SKM-1 (cell line): ENCODE measurements around the gene CCSER2.
"Not testable (repeated sequence)": the region's sequence is repeated elsewhere in the genome, so short reads cannot be mapped to it uniquely, and the experiment has no call there.

Experiments
- DNase-seq: peaks from one replicate; lab custom pipeline; 2025; ENCODE audit not compliant: unreplicated experiment; lab: John Stamatoyannopoulos, UW

The CCSER2 gene

DNA sequence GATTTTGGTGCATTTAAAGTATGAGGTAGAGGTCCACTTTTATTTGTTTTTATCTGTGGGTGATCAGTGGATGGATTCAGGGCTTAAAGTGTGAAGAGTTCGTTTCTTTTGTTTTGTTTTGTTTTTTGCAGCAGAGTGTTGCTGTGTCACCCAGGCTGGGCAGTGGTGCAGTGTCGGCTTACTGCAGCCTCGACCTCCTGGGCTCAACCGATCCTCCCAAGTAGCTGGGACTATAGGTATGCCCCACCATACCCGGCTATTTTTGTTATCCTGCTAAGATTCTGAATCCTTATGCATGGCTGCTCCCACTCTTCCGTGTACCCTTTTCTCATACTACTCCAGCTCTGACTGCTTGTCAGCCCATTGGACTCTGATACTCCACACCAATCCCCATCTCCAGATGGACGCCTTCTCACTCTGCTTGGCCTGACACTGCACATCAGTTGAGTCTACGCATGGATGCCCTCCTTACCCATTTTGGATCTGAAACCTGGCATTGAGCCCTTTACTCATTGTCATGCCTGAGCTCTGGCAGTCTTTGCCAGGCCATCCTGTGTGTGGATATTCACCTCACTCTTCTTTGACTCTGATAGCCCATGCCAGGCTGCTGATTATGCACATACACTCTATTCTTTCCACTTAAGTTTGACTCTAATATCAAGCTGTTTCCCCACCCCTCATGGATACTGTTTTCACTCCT is 119.5 kb downstream of the CCSER2 start:
- DNase-seq, result no peak

DNA sequence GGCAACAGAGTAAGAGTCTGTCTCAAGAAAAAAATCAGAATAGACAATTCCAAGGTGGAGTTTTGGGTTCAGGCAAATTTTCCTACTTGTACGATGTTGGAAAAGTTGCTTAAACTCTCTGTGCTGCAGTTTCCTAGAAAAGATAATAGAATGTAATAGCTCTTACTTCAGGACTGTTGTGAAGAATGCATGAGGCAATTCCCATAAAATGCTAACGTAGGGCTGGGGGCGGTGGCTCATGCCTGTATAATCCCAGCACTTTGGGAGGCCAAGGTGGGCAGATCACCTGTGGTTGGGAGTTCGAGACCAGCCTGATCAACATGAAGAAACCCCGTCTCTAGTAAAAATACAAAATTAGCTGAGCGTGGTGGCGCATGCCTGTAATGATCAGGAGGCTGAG is 121.0 kb downstream of the CCSER2 start:
- not testable (repeated sequence) for DNase-seq

DNA sequence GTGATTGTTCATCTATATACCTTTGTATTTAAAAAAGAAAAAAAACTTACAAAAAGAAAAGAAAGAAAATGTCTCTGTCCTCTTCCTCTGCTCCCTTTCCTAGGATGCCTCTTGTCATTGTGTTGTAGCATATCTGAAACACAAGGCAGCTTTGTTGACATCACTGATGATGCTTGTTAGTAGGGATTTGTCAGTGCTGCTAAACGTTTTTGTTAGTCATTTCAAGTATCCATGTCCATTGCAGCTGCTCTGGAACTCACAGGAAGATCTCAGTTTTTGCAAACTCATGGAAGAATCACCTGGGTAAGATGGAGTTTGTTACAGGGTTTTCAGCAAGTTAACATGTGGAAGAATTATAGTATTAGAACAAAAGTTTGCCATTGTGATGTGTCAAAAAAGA is 123.6 kb downstream of the CCSER2 start:
- no peak for DNase-seq

DNA sequence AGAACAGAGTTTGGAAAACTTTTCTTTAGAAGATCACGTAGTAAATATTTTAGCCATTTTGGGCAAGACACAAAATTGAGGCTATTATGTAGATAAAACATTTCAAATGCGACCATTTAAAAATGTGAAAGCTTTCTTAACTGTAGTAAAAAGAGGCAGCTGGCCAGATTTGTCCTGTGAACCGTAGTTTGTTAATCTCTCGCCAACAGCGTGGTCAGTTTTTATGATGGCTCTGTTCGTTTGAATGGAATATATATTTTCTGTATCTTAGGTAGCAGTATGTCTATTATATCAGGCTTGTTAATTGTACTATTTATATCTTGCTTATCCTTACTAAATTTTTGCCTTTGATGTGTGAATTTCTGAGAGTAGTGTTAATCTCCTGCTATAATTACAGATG is 124.9 kb downstream of the CCSER2 start:
- DNase-seq, result no peak

DNA sequence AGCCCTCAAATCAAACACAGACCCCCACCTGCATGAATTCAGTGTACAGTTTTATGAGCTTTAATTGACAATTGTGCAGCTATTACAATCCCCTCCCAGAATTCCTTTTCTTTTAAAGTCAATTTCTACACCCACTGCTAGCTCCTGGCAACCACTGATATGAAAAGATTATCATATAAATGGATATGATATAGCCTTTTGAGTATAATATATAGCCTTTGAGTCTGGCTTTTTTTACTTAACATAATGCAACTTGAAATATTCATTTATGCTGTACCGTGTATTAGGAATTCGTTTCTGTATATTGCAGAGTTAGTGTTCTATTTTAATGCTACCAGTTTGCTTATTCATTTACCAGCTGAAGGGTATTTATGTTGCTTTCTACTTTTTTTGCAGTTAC is 127.7 kb downstream of the CCSER2 start:
- no peak for DNase-seq

DNA sequence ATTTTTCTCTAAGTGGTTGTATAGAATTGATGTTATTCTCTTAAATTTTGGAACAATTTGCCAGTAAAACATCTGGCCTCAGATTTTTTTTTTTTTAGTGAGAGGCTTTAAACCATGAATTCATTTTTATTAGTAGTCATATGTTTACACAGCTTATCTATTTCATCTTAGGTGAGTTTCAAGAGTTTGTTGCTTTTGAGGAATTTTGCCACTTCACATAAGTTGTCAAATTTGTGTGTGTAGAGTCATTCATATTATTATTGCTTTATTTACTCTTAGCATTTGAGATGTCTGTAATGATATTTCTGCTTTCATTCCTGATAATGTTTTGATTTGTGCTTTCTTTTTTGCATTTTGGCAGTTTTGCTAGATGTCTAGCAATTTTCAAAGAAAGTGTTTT is 132.1 kb downstream of the CCSER2 start:
- no peak for DNase-seq

DNA sequence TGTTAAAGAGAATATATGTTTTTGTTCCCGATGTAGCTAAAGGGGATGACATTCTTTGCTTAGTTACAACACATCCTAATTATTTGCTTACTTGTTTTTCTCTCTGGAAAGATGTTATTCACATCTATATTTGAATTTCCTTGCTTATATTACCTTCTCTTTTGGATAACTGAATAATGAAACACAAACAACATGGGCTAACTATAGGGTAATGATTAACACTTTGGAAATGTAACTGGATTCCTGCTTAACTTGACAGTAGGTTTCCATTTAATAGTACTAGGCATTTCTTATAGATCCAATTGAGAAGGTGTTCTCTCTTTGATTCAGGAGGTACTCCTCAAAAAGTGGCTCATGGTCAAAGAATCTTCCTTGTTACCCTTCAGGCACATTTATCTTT is 141.1 kb downstream of the CCSER2 start:
- no peak for DNase-seq

DNA sequence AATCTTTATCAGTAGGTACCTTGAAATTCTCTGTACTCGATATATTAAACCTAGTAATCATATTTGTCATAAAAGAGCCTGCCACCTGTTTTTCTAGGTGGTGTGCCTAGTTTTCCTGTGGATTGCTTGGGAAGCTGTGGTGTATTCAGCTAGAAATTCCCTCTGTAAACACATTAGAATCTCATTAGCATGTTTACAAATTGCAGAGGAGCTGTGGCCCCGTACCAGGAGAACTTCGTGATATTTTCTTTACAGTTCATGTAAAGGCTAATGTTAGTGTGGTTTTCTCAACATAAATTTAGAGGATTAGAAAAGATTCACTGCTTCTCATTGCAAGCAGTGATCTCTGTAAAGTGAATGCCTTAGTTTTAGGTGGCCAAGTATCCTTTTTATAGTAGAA is 144.7 kb downstream of the CCSER2 start:
- no peak for DNase-seq

DNA sequence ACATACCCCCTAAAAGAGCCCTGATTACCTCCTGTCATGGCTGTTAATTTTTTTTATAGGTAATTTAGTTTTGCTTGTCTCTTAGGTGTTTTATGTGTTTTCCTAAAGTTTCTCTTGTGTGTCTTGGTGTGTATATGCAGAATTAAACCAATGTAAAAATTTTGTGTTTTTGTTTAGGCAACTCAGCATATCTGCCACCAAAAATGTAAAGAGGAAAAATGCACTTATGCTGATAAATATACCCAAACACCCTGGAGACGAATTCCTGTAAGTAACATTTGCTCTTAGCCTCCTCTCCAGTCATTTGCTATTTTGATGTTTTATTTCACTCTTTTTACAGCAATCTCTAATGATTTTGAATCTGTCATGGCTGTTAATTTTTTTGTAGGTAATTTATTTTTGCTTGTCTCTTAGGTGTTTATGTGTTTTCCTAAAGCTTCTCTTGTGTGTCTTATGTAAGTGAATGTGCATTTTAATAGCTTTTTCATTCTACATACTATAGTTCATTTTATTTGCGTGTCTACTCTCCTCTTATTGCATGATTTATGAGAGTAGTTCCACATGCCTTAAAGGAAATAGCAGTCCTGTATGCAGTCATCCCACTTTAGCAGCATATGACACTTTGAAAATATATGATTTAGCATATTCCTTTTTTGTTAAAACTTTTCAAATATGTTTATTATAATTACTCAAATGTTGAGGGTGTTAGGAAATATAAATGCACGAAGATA is 149.2 kb downstream of the CCSER2 start:
- no peak for DNase-seq

DNA sequence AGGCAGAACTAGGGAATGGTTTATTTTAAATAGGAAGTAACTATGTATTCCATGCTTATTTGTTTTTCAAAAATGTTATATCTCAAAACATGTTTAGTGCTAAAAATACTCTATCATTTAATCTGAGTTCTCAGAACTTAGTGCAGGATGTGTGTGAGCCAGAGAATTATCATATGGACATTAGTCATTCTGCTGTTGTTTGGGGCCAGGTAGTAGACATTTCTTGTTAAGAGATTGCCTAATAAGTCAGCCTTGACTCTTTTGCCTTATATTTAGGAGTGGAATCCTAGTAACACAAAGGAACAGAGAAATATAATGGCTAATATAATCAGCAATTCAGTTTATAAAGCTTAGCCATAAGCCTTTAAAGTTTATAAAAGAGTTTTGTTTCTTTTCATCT is 149.8 kb downstream of the CCSER2 start:
- no peak for DNase-seq

DNA sequence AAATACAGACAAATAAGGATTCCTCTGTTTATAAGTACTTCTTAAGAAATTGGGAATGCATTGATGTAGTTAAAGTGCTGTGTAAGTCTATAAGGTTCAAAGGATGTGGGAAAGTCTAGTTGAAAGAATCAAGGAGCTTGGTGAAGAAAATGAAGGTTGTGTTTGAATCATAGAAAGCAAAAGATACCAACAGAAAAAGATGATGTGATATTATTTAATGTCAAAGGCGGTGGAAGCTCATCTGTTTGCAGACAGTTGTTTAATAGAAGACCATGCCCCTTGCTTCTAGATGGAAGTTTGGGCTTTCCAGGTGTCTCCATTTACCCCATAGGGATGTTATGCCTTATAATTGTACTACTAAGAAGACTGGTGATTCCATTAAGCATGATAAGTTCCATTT is 150.3 kb downstream of the CCSER2 start:
- no peak for DNase-seq

DNA sequence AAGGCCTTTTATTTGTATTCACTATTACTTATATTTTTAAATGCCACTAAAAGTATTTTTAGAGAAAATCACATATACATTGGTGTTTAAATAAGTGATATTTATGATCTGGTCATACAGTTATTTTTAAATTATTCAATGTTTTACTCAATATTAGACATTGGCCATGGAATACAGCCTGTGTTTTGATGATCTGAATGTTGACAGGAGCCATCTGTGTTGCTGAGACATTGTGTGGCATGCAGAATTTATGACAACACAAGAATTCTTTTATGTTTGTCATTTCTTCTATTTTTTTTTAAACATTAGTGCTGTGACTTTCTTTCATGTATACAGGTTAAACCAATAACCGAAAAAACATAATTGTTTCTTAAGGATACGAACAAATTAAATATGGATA is 156.2 kb downstream of the CCSER2 start:
- no peak for DNase-seq

DNA sequence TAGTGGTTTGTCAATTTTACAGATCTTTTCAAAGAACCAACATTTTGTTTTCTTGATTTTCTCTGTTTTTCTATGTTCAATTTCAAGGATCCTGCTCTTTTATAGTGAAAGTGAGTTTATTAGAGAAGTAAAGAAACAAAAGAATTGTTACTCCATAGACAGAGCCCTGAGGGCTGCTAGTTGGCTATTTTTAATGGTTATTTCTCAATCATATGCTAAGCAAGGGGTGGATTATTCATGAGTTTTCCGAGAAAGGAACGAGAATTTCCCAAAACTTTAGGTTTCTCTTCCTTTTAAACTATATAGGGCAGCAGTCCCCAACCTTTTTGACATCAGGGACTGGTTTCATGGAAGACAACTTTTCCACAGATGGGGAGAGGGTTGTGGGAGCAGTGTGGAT is 165.0 kb downstream of the CCSER2 start:
- DNase-seq, result no peak

DNA sequence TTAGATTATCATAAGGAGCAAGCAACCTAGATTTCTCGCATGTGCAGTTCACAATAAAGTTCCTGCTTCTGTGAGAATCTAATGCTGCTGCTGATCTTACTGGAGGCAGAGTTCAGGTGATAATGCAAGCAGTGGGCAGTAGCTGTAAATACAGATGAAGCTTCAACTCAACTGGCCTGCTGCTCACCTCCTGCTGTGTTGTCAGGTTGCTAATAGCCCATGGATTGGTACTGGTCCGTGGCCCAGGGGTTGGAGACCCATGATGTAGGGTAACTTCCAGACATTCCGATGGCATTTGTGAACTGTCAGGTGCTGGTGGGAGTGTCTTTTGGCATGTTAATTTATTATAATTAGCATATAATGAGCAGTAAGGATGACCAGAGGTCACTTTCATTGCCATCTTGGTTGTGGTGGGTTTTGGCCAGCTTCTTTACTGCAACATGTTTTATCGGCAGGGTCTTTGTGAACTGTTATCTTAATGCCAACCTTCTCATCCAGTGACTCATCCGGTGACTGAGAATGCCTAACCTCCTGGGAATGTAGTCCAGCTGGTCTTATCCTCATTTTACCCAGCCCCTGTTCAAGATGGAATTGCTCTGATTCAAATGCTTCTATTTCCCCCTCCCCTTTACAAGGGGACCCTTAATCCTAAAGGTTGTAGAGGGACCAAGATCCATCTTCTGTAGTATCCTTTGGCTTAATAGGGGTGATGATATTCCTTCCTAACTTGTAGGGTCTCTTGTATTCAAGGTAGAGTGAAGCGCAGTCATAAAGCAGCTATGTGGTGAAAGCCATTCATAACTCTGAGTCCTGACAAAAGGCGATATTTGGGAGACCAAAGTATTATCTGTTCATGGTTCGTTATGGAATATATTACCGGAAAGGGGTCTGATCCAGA is 165.8 kb downstream of the CCSER2 start:
- DNase-seq, result no peak

DNA sequence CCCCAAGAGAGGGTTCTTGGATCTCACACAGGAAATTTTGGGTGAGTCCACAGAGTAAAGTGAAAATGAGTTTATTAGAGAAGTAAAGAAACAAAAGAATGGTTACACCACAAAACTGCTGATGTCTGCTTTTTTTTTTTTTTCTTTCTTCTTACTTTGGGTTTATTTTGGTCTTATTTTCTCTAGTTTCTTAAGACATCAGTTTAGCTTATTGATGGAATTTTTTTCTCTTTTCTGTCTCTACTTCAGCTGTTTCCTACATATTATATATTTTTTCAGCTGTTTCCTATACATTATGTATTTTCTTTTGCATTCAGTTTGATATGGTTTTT is 166.4 kb downstream of the CCSER2 start:
- DNase-seq, result no peak

DNA sequence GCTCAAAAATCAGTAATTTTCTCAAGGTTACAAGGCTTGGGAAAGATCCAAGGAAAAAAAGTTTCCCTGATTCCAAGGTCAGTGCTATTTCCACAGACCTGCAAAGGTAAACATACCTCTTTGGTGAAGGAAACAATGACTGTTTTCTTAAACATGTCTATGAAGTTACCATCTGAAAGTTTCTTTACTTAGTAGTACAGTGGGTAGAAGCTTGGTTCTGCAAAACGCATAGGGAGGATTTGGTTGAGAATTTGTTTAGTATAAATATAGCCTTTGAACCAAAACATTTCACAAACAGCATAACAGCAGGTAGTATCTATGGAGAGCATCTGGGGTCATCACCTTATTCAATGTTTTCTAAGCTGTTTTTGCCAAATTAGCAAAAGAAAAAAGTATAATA is 169.6 kb downstream of the CCSER2 start:
- no peak for DNase-seq

DNA sequence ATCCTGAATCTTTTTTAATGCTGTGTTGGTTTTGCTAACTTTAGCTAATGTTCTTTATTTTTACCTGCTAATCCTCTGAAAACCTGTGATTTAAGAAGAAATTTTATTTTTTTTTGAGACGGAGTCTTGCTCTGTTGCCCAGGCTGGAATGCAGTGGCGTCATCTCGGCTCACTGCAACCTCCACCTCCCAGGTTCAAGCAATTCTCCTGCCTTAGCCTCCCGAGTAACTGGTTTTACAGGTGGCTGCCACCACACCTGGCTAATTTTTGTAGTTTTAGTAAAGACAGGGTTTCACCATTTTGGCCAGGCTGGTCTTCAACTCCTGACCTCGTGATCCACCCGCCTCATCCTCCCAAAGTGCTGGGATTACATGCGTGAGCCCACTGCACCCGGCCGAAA is 170.7 kb downstream of the CCSER2 start:
- DNase-seq, result not testable (repeated sequence)

DNA sequence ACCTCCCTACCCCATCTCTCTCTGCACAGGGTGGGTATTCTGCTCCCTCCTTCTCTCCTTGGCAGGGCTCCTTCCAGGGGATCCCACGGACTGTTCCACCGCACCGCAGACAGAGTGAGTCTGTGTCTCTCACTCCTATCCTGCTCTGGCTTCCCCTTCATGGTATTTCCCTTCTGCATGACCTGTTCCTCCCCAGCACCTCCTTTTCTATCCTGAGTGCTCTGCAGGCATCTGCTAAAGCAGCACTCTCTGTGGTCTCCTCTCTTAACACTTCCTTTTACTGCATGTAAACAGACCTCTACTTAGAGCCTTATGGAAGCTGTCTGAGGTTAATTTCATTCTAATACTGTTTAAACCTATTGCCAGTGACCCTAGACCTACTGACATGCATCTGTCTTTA is 171.5 kb downstream of the CCSER2 start:
- no peak for DNase-seq

DNA sequence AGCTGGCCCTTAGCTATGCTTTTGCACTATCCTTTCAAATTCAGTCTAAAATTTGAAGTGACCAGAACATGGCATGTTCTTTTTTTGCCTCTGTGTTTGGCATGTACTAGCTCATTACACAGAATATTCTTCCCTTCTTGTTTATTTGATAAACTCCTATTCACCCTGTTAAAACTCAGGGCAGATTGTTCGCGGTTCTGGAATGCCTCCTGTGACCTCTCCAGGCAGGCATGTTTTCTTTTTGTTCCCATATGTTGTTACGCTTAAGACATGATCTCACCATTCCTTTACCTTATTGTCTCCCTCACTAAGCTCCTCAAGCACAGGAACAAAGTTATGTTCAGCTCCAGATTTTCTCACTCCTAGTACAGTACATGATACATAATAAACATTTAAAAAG is 181.7 kb downstream of the CCSER2 start:
- DNase-seq, result no peak

DNA sequence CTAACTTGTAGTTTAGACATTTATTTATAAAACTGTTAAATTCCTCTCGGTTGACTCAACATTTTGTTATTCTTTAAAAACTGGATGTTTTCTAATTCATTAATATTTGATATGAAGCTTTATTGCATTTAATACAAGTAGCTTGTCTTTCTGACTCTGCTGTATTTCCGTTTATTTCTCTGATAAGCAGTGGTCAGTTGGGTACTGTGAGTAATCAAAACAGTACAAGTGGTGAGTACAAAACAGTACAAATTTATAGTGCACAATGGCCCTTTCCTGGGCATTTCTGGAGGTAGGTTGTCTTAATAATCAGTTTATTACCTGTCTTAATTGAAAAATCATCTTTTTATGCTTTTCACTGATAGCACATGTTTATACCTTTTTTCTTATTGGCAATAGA is 182.7 kb downstream of the CCSER2 start:
- DNase-seq, result no peak

DNA sequence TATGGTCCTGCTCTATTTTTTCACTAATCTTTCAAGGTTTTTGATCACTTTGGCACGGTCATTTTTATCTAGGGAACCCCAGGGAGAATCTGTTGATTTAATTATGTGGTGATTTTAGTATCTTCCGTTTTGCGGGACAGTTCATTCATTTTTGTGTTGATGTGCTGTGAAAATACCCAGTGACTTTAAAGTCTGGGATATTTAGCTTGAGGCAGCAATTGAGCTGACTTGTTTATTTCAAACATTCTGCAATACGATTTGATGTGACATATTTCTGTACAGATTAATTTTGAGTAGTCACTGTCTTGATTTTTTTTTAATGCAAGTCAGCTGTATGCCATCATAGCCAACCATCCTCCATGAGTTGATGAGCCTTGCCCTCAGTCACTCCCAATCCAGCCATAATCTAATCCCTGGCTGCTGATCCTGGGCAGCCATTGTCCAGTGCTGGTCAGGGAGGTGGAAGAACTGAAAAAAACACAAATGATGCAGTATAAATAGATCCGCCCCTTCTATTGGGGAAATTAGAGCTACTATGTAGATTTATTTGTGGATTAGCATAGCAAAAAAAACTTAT is 183.4 kb downstream of the CCSER2 start:
- no peak for DNase-seq

DNA sequence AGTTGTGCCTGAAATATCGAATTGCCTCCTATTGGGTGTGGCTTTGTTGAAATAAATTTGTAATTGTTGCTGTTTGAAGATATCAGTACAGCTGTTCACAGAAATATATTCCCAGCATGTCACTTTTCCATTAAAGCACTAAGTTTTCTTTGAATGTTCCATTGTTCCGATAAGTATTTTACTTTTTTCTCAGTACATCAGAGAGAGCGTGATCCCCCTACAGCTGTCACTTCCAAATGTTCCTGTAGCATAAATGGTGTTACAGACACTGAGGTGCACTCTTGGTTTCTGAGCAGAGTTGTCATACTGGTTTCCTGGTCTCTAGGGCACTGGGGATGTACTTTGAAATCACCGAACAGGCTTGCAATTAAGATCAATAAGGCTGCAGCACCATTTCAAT is 189.2 kb downstream of the CCSER2 start:
- DNase-seq, result no peak
